GM19035 (cell line): ENCODE results near the gene NOC4L.

Source experiments
- ATAC-seq: cut with Tn5 transposase; IDR thresholded peaks from one replicate; pipeline ENCODE4 v1.9.1; 2021; ENCODE audit not compliant: unreplicated experiment

NOC4L gene

GRCh38 chr12:132178801-132179401 is 34.6 kb downstream of the NOC4L start:
- ATAC-seq: no peak

- ATAC-seq: no peak
These were observed 35.4 kb downstream of the NOC4L start for GRCh38 chr12:132179431-132180362.

GRCh38 chr12:132180648-132181546 is 36.6 kb downstream of the NOC4L start:
- no peak for ATAC-seq

DNA sequence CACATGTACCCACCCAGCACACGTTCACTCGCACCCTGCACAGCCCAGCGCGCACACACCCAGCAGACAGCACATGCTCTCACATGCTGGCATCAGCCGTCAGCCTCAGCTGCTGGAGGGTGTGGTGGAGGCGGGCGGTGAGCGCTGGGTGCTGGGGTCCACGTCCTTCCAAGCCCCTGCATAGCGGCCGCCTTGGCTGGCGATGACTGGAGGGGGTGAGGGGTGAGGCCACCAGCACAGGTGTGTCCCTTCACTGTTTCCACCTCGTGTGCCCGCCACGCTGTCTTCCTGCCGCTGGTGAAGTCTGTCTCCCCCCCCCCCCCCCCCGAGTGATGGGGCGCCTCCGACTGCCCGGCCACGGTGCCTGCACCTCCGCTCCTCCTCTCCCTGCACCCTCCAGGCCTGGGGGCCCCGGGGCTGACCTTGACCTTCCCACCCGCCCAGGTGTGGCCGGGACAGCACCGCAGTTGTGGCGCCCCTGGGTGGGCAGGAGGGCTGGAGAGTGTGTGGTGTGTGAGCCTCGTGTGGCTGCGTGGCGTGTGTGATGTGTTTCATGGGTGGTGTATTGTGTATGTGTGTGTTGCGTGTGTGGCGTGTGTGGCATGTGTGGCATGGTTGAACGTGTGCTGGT is 37.4 kb downstream of the NOC4L start:
- no peak for ATAC-seq

- no peak for ATAC-seq
These were observed 38.0 kb downstream of the NOC4L start for GRCh38 chr12:132182206-132182710.

- no peak for ATAC-seq
These were observed 38.6 kb downstream of the NOC4L start for GRCh38 chr12:132182711-132183365.

GRCh38 chr12:132185705-132186104 is 41.4 kb downstream of the NOC4L start:
- ATAC-seq: no peak

GRCh38 chr12:132186208-132186856 is 42.1 kb downstream of the NOC4L start:
- no peak for ATAC-seq

- ATAC-seq: no peak
These were observed 42.8 kb downstream of the NOC4L start for GRCh38 chr12:132186857-132187620.

- ATAC-seq: no peak
These were observed 43.6 kb downstream of the NOC4L start for GRCh38 chr12:132187646-132188450.

DNA sequence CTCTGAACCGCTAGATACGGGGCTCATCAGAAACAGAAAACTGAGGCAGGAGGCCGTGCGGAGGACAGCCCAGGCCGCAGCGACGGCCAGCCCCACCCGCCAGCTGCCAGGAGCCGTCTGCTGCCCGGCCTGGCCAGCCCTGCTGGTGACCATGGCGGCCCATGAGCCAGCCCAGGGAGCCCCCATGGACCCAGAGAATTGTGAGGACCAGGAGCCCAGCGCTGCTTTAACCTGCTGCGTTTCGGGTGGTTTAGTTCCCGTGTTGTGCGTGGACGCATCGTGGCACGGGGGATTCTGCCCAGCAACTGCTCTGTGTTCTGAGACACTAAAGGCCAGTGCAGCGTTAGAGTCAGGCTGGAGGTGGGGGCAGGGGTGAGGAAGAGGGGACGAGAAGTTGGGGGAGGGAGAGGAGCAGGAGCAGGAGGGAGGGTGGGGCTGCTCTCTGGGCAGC is 44.2 kb downstream of the NOC4L start:
- no peak for ATAC-seq

- ATAC-seq: no peak
These were observed 44.7 kb downstream of the NOC4L start for GRCh38 chr12:132188916-132189325.

GRCh38 chr12:132189378-132190011 is 45.2 kb downstream of the NOC4L start:
- peak; percentile 93 for ATAC-seq

GRCh38 chr12:132190012-132190755 is 45.9 kb downstream of the NOC4L start:
- ATAC-seq: peak; percentile 21

- ATAC-seq: no peak
These were observed 46.7 kb downstream of the NOC4L start for GRCh38 chr12:132190834-132191500.
